MM.1S (cell line): ENCODE data around the gene RAB44.

ENCODE experiments used
- EZH2 ChIP-seq: fragments of 300-600 bp; sonication (generic); optimal IDR thresholded peaks from 2 replicates; pipeline ENCODE3; 2017; ENCODE audit warnings: low read depth, mild to moderate bottlenecking, antibody characterized with exemption, low read length, mixed read lengths
- TF ChIP-seq, protein P1 (sequence below): fragments of 300-600 bp; sonication (generic); IDR thresholded peaks from 2 replicates; pipeline ENCODE4 v1.5.1; 2016; ENCODE audit warnings: antibody characterized with exemption, low read length, mixed read lengths

DNA sequence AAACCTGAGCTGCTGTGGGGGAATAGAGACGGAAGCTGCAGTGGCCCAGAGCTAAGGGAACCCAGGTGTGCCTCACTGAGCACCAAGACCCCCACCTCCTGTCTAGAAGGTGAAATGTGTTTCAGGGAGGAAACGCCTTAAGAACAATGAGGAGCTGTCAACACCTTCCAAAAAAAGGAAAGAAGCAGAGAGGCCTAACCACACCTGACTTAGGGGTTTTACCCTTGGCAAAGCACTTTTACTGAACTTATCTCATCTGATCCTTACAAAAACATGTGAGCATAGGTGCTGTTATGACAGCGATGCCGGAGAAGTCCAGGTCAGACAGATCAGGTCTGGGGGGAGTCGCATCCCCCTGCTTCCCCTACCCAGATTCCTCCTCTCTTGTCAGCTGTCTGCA lies 35.2 kb upstream of the RAB44 start:
- TF ChIP-seq, protein P1, sequence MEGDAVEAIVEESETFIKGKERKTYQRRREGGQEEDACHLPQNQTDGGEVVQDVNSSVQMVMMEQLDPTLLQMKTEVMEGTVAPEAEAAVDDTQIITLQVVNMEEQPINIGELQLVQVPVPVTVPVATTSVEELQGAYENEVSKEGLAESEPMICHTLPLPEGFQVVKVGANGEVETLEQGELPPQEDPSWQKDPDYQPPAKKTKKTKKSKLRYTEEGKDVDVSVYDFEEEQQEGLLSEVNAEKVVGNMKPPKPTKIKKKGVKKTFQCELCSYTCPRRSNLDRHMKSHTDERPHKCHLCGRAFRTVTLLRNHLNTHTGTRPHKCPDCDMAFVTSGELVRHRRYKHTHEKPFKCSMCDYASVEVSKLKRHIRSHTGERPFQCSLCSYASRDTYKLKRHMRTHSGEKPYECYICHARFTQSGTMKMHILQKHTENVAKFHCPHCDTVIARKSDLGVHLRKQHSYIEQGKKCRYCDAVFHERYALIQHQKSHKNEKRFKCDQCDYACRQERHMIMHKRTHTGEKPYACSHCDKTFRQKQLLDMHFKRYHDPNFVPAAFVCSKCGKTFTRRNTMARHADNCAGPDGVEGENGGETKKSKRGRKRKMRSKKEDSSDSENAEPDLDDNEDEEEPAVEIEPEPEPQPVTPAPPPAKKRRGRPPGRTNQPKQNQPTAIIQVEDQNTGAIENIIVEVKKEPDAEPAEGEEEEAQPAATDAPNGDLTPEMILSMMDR: no peak
- no peak for TF ChIP-seq EZH2
